GM19351 (cell line): ENCODE data around the gene TEDC2.
"Not testable (repeated sequence)": the region's sequence is repeated elsewhere in the genome, so short reads cannot be mapped to it uniquely, and the experiment has no call there.

Source experiments
- ATAC-seq: cut with Tn5 transposase; IDR thresholded peaks from one replicate; pipeline ENCODE4 v1.9.1; 2021; ENCODE audit warnings: mild to moderate bottlenecking, moderate library complexity; ENCODE audit not compliant: unreplicated experiment

Gene TEDC2

GRCh38 chr16:2459647-2460390 is at the start of gene TEDC2:
TSS of gene TEDC2 (plus strand) at chr16:2460109. CDS start at chr16:2460145, 36 bp downstream.
- ATAC-seq: peak; percentile 93

- no peak for ATAC-seq
These were observed 44.8 kb upstream of the TEDC2 start for GRCh38 chr16:2415085-2415484.

GRCh38 chr16:2420035-2420434 is 39.9 kb upstream of the TEDC2 start:
- no peak for ATAC-seq

- ATAC-seq: no peak
These were observed 37.6 kb upstream of the TEDC2 start for GRCh38 chr16:2422123-2422867.

GRCh38 chr16:2424061-2425007 is 35.6 kb upstream of the TEDC2 start:
- no peak for ATAC-seq

- ATAC-seq: no peak
These were observed 34.8 kb upstream of the TEDC2 start for GRCh38 chr16:2425008-2425518.

- no peak for ATAC-seq
These were observed 34.0 kb upstream of the TEDC2 start for GRCh38 chr16:2425825-2426430.

- ATAC-seq: no peak
These were observed 33.0 kb upstream of the TEDC2 start for GRCh38 chr16:2426941-2427361.

- no peak for ATAC-seq
These were observed 32.4 kb upstream of the TEDC2 start for GRCh38 chr16:2427526-2427925.

GRCh38 chr16:2428051-2428783 is 31.7 kb upstream of the TEDC2 start:
- ATAC-seq: no peak

- no peak for ATAC-seq
These were observed 31.2 kb upstream of the TEDC2 start for GRCh38 chr16:2428784-2429033.

GRCh38 chr16:2429034-2429770 is 30.7 kb upstream of the TEDC2 start, which contains the start of gene CCNF:
TSS of gene CCNF (plus strand) at chr16:2429447. CDS start at chr16:2429482, 35 bp downstream.
- ATAC-seq: peak; percentile 84

GRCh38 chr16:2429771-2430663 is 29.9 kb upstream of the TEDC2 start:
- ATAC-seq: no peak

- no peak for ATAC-seq
These were observed 27.6 kb upstream of the TEDC2 start for GRCh38 chr16:2432286-2432685.

- no peak for ATAC-seq
These were observed 27.0 kb upstream of the TEDC2 start for GRCh38 chr16:2432801-2433505.

GRCh38 chr16:2435236-2435635 is 24.7 kb upstream of the TEDC2 start:
- ATAC-seq: not testable (repeated sequence)

GRCh38 chr16:2436110-2436509 is 23.8 kb upstream of the TEDC2 start:
- no peak for ATAC-seq
